Fibroblast of lung (primary cell): ENCODE results near the gene SPTB. TPM values are rescaled to one million over a fixed set of nuclear protein-coding genes. Genes with fewer than 3 reads are reported as not detected.

ENCODE experiments used
- DNase-seq, 2 donors: peaks; one replicate each; pipeline versions ENCODE4 v3.0.0 to v3.0.0-alpha.2; 2010; ENCODE audit warnings: low read depth in 2 of 2
- H2AFZ ChIP-seq: 2 replicates; pipeline ENCODE4 v1.5.1; 2012; ENCODE audit warnings: low read length, control low read depth, inconsistent platforms
- H3K27ac ChIP-seq: 2 replicates; pipeline ENCODE4 v1.5.1; 2011; ENCODE audit warnings: low read length, control low read depth; ENCODE audit not compliant: insufficient read depth
- H3K27me3 ChIP-seq: 2 replicates; pipeline ENCODE4 v1.5.1; 2011; ENCODE audit warnings: mild to moderate bottlenecking, low read length; ENCODE audit not compliant: control insufficient read depth, insufficient read depth
- H3K36me3 ChIP-seq: 2 replicates; pipeline ENCODE4 v1.5.1; 2011; ENCODE audit warnings: low read length; ENCODE audit not compliant: control insufficient read depth, insufficient read depth
- H3K4me1 ChIP-seq: 2 replicates; pipeline ENCODE4 v1.5.1; 2011; ENCODE audit warnings: low read length; ENCODE audit not compliant: control insufficient read depth, insufficient read depth; ENCODE audit errors: extremely low read depth
- H3K4me2 ChIP-seq: 2 replicates; pipeline ENCODE4 v1.5.1; 2011; ENCODE audit warnings: low read length, control low read depth; ENCODE audit not compliant: insufficient read depth; ENCODE audit errors: extremely low read depth
- H3K4me3 ChIP-seq, 4 experiments: fragments of 200-600 bp in 1 of 4; sonication (generic) in 1 of 4; replicated peaks in 1 of 4; 2 replicates each; pipeline ENCODE4 v1.5.1; 2011 to 2016; ENCODE audit warnings: low read length in 4 of 4, low read depth in 3 of 4, mild to moderate bottlenecking in 3 of 4, control low read depth in 2 of 4, inconsistent platforms in 1 of 4, mixed read lengths in 1 of 4; ENCODE audit not compliant: insufficient read depth in 1 of 4; ENCODE audit errors: control extremely low read depth in 1 of 4
- H3K79me2 ChIP-seq: 2 replicates; pipeline ENCODE4 v1.5.1; 2012; ENCODE audit warnings: mild to moderate bottlenecking, low read length, inconsistent platforms; ENCODE audit not compliant: control insufficient read depth, insufficient read depth
- H3K9ac ChIP-seq: 2 replicates; pipeline ENCODE4 v1.5.1; 2011; ENCODE audit warnings: mild to moderate bottlenecking, low read length, control low read depth; ENCODE audit not compliant: insufficient read depth
- H3K9me3 ChIP-seq: 2 replicates; pipeline ENCODE4 v1.5.1; 2012; ENCODE audit warnings: low read depth, low read length; ENCODE audit not compliant: control insufficient read depth, insufficient read depth
- H4K20me1 ChIP-seq: 2 replicates; pipeline ENCODE4 v1.5.1; 2011; ENCODE audit warnings: low read length; ENCODE audit not compliant: control insufficient read depth, insufficient read depth; ENCODE audit errors: extremely low read depth
- EZH2 ChIP-seq: IDR thresholded peaks from 2 replicates; pipeline ENCODE4 v1.5.1; 2012; ENCODE audit warnings: low read length, control low read depth, mild to moderate bottlenecking; ENCODE audit errors: missing control alignments
- polyA plus RNA-seq, 2 donors: library from polyadenylated mRNA; depleted of rRNA in 1 of 2; stranded (reverse) in 1 of 2; unstranded in 1 of 2; fragments of >200 nt; gene quantifications; 2 replicates each; pipeline ENCODE4 v1.2.1, GENCODE V29; 2011 to 2012; ENCODE audit warnings: missing spikeins in 1 of 2
- total RNA-seq: library from RNA; depleted of rRNA; stranded (reverse); fragments of >200 nt; gene quantifications from 2 replicates; pipeline ENCODE4 v1.2.1, GENCODE V29; 2014
- TF ChIP-seq, protein P1 (sequence below), 2 donors: IDR thresholded peaks in 1 of 2; conservative IDR thresholded peaks in 1 of 2; 1 replicate in 1 of 2; 2 replicates in 1 of 2; pipeline ENCODE4 v1.5.1; 2011 to 2012; ENCODE audit warnings: low read length in 2 of 2, control low read depth in 1 of 2, inconsistent platforms in 1 of 2, low read depth in 1 of 2, mild to moderate bottlenecking in 1 of 2

The SPTB gene
- total and polyA plus RNA-seq, 2 donors (not counting 1 experiment from before 2014, with no cell fraction given), result not detected

DNA sequence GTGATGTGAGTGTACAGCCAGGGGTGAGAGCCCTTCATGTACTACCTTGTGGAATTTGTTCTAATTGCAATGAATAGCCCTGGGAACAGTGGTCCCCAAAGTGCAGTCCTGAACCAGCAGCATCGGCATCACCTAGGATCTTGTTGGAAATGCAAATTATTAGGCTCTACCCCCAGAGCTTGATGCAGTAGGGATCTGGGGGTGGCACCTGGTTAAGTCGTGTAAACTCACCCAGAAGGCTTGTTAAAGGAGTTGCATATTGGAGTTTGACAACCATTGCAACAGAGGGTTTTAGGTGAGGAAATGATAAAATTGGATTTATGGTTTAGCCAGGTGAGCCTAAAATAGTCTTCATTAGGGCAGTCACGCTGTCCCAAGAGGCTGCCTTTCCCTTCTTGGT, 102.2 kb downstream of the SPTB start:
- no peak overlapping the region for H3K4me3 ChIP-seq
- no peaks in the 10 kb centered on the region for H3K9me3 ChIP-seq
- TF ChIP-seq, protein P1, sequence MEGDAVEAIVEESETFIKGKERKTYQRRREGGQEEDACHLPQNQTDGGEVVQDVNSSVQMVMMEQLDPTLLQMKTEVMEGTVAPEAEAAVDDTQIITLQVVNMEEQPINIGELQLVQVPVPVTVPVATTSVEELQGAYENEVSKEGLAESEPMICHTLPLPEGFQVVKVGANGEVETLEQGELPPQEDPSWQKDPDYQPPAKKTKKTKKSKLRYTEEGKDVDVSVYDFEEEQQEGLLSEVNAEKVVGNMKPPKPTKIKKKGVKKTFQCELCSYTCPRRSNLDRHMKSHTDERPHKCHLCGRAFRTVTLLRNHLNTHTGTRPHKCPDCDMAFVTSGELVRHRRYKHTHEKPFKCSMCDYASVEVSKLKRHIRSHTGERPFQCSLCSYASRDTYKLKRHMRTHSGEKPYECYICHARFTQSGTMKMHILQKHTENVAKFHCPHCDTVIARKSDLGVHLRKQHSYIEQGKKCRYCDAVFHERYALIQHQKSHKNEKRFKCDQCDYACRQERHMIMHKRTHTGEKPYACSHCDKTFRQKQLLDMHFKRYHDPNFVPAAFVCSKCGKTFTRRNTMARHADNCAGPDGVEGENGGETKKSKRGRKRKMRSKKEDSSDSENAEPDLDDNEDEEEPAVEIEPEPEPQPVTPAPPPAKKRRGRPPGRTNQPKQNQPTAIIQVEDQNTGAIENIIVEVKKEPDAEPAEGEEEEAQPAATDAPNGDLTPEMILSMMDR (conservative IDR thresholded peaks at IDR 0.05 in 1 of 2, IDR thresholded peaks at IDR 0.05 in 1 of 2; ENCODE audit: low read depth in 1 of 2, low read length in 2 of 2), result no peak
- TF ChIP-seq EZH2, result no peak
- no peak overlapping the region for H3K4me2 ChIP-seq
- H2AFZ ChIP-seq, result no peak overlapping the region
- H4K20me1 ChIP-seq, result no peaks in the 10 kb centered on the region
- H3K27me3 ChIP-seq, result peaks cover 13% of the 10 kb centered on the region
- no peaks in the 10 kb centered on the region for H3K79me2 ChIP-seq
- no peaks in the 10 kb centered on the region for H3K36me3 ChIP-seq
- no peaks in the 10 kb centered on the region for H3K4me1 ChIP-seq
- no peak for DNase-seq
- no peak overlapping the region for H3K9ac ChIP-seq
- no peak overlapping the region for H3K27ac ChIP-seq

DNA sequence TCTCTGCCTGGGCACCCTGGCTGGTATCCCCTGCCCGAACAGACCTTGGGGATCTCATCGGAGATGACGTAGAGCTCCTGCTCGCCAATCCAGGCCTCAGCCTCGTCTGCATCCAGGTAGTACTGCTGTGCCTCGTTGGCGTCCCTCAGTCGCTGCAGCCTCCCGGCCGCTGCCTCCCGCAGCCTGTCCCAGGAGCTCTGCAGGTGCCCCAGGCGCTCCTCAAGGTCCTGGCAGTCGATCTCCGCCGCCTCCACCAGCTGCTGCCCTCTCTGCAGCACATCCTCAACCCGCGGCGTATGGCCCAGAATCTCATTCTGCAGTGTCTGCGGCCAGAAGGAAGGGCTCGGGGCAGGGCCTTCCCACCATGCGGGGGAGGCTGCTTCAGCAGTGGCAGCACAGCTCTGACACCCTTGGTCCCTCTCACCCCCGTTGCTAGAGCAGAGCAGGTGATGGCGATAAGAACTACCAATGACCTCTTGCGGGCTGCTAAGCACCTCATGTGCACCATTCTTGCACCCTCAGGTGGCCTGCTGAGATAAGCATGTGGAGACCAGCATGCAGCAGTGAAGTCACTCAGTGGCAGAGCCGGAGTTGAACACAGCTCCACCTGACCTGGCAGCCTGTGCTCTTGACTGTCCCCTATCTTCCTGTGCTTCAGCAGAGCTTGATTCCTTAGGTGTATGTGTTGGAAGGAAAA, 104.5 kb downstream of the SPTB start:
- DNase-seq, result no peak
- no peak for TF ChIP-seq EZH2
- TF ChIP-seq, protein P1 (conservative IDR thresholded peaks at IDR 0.05 in 1 of 2, IDR thresholded peaks at IDR 0.05 in 1 of 2; ENCODE audit: low read depth in 1 of 2, low read length in 2 of 2), result no peak
- Histone ChIP-seq H3K27me3 (peaks cover 13% of the 10 kb centered on the region), H4K20me1 (no peaks in the 10 kb centered on the region), H3K4me1 (no peaks in the 10 kb centered on the region), H3K9ac (no peak overlapping the region), H3K9me3 (no peaks in the 10 kb centered on the region), H2AFZ (no peak overlapping the region), H3K79me2 (no peaks in the 10 kb centered on the region), H3K4me3 (no peak overlapping the region), H3K27ac (no peak overlapping the region), H3K4me2 (no peak overlapping the region), H3K36me3 (no peaks in the 10 kb centered on the region)

DNA sequence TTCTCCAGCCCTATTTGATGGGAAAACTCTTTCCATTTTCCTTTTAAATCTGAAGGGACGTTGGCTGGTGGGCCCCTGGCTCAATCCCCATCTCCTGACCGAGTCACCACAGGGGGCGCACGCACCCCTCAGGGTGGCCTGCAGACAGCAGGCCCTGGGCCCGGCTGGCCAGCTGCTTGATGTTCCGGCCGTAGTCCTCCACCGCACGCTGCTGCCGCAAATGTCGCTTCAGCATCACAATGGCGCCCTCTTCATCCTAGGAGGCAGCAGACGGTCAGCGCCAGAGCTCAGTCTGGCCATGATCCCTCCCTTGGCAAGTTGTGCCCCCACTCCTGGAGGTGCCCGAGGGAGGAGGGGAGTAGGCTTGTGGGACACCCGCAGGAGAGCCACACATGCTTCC, 105.4 kb downstream of the SPTB start:
- no peaks in the 10 kb centered on the region for H3K9me3 ChIP-seq
- DNase-seq, result no peak
- no peak overlapping the region for H3K27ac ChIP-seq
- H3K4me3 ChIP-seq, result no peak overlapping the region
- H3K9ac ChIP-seq, result no peak overlapping the region
- H3K4me1 ChIP-seq, result no peaks in the 10 kb centered on the region
- H3K36me3 ChIP-seq, result no peaks in the 10 kb centered on the region
- peaks cover 13% of the 10 kb centered on the region for H3K27me3 ChIP-seq
- no peaks in the 10 kb centered on the region for H4K20me1 ChIP-seq
- TF ChIP-seq EZH2, result no peak
- TF ChIP-seq, protein P1 (conservative IDR thresholded peaks at IDR 0.05 in 1 of 2, IDR thresholded peaks at IDR 0.05 in 1 of 2; ENCODE audit: low read depth in 1 of 2, low read length in 2 of 2), result no peak
- no peak overlapping the region for H3K4me2 ChIP-seq
- no peaks in the 10 kb centered on the region for H3K79me2 ChIP-seq
- H2AFZ ChIP-seq, result no peak overlapping the region
